Panc1 (cell line): ENCODE results near the gene PHIP. TPM values are rescaled to one million over a fixed set of nuclear protein-coding genes. Genes with fewer than 3 reads are reported as not detected.
"Not testable (repeated sequence)": the region's sequence is repeated elsewhere in the genome, so short reads cannot be mapped to it uniquely, and the experiment has no call there.

Experiments
- ATAC-seq: fragments of 200-7000 bp; cut with Tn5 transposase; 2 replicates; pipeline ENCODE4 v1.9.1; 2020; ENCODE audit warnings: mild to moderate bottlenecking, moderate library complexity
- BruUV-seq: library from RNA; stranded (reverse); fragments of 400-500 nt; replicated peaks from 2 replicates; lab custom pipeline; 2021; lab: Mats Ljungman, UMichigan
- CTCF ChIA-PET: fragments of 300-600 bp; sonication (Branson Sonifier 250); formaldehyde crosslinking; loops from one replicate; lab custom pipeline; 2022; ENCODE audit warnings: antibody characterized with exemption; lab: Charles Lee
- POLR2A ChIA-PET: fragments of 300-600 bp; sonication (Branson Sonifier 250); formaldehyde crosslinking; loops from one replicate; lab custom pipeline; 2022; ENCODE audit warnings: antibody characterized with exemption; lab: Charles Lee
- DNase-seq: peaks from one replicate; pipeline ENCODE4 v3.0.0-alpha.2; 2010; ENCODE audit warnings: low read depth, low spot score
- H3K27ac ChIP-seq: 2 replicates; pipeline ENCODE4 v1.5.1; 2011; ENCODE audit warnings: mild to moderate bottlenecking, low read length, inconsistent platforms
- H3K27me3 ChIP-seq: fragments of 200-500 bp; sonication (Bioruptor generic); 2 replicates; pipeline ENCODE4 v1.6.0; 2014; ENCODE audit warnings: low read length, inconsistent platforms; ENCODE audit not compliant: control insufficient read depth, insufficient read depth
- H3K36me3 ChIP-seq: fragments of 200-500 bp; sonication (Bioruptor generic); 2 replicates; pipeline ENCODE4 v1.5.1; 2014; ENCODE audit warnings: inconsistent platforms, mild to moderate bottlenecking, low read length, moderate library complexity; ENCODE audit not compliant: control insufficient read depth, insufficient read depth
- H3K4me1 ChIP-seq: 2 replicates; pipeline ENCODE4 v1.5.1; 2011; ENCODE audit warnings: inconsistent platforms, mild to moderate bottlenecking, low read length, moderate library complexity; ENCODE audit not compliant: control insufficient read depth, insufficient read depth
- H3K4me3 ChIP-seq, 2 experiments: 2 replicates each; pipeline ENCODE4 v1.5.1; 2011 to 2012; ENCODE audit warnings: low read depth in 2 of 2, low read length in 2 of 2, mild to moderate bottlenecking in 2 of 2, inconsistent platforms in 1 of 2, moderate library complexity in 1 of 2
- H3K9me3 ChIP-seq: fragments of 200-500 bp; sonication (Bioruptor generic); 2 replicates; pipeline ENCODE4 v1.5.1; 2014; ENCODE audit warnings: low read depth, mild to moderate bottlenecking, inconsistent platforms, low read length, moderate library complexity; ENCODE audit not compliant: control insufficient read depth, insufficient read depth
- CTCF ChIP-seq: fragments of 450-650 bp; IDR thresholded peaks from 2 replicates; pipeline ENCODE4 v1.5.1; 2017; ENCODE audit warnings: mild to moderate bottlenecking
- POLR2AphosphoS5 ChIP-seq: IDR thresholded peaks from 2 replicates; pipeline ENCODE4 v1.6.1; 2012; ENCODE audit warnings: mild to moderate bottlenecking, low read depth, low read length, moderate library complexity
- REST ChIP-seq, 2 experiments: IDR thresholded peaks; 2 replicates each; pipeline ENCODE4 v1.6.1; 2011 to 2012; ENCODE audit warnings: low read depth in 2 of 2, control low read depth in 1 of 2, low read length in 1 of 2, mild to moderate bottlenecking in 1 of 2, moderate library complexity in 1 of 2; ENCODE audit not compliant: insufficient read depth in 1 of 2
- SIN3A ChIP-seq: IDR thresholded peaks from 2 replicates; pipeline ENCODE4 v1.6.1; 2012; ENCODE audit warnings: low read depth, mild to moderate bottlenecking, low read length, moderate library complexity, borderline replicate concordance; ENCODE audit not compliant: insufficient read depth
- TCF7L2 ChIP-seq: IDR thresholded peaks from 2 replicates; pipeline ENCODE4 v1.6.1; 2011; ENCODE audit warnings: mild to moderate bottlenecking, low read depth, low read length, inconsistent platforms
- in situ Hi-C: cut with HindIII; loops from 2 replicates; pipeline ENCODE4 v1.10.0; 2016; ENCODE audit warnings: low sequenced_read_pairs, low pct_unique_long_range_greater_than_20kb
- intact Hi-C: fragments of 100-400 bp; cut with micrococcal nuclease; formaldehyde crosslinking; loops from one replicate; pipeline ENCODE4 v1.10.0; 2022; ENCODE audit not compliant: unreplicated experiment
- total RNA-seq: library from RNA; stranded (reverse); gene quantifications from one replicate; pipeline ENCODE4 v1.2.1, GENCODE V29; 2021; ENCODE audit not compliant: unreplicated experiment

PHIP gene
- total RNA-seq, 1 experiment from 2014 or later = 28.0 TPM

- Histone ChIP-seq H3K4me1 (no peaks in the 10 kb centered on the region), H3K27me3 (no peaks in the 10 kb centered on the region), H3K27ac (no peak overlapping the region), H3K9me3 (no peaks in the 10 kb centered on the region), H3K4me3 (no peak overlapping the region), H3K36me3 (peaks cover 14% of the 10 kb centered on the region)
- ATAC-seq (no peak), DNase-seq (no peak)
- intact Hi-C loops = no loop called here
- in situ Hi-C loops = no loop called here
- POLR2A ChIA-PET = no interaction called here
- BruUV-seq = no TSS peak
- TF ChIP-seq REST (IDR thresholded peaks at IDR 0.05; ENCODE audit: insufficient read depth in 1 of 2, low read depth in 2 of 2, low read length in 1 of 2) (no peak), POLR2AphosphoS5 (no peak), TCF7L2 (no peak), SIN3A (no peak), CTCF (no peak)
- CTCF ChIA-PET = no interaction called here
Measured at GRCh38 chr6:78935553-78935952, 142.5 kb downstream of the PHIP start.

- no TSS peak for BruUV-seq
- POLR2A ChIA-PET = no interaction called here
- Histone ChIP-seq H3K36me3 (no peaks in the 10 kb centered on the region), H3K4me3 (no peak overlapping the region), H3K27me3 (no peaks in the 10 kb centered on the region), H3K27ac (no peak overlapping the region), H3K9me3 (no peaks in the 10 kb centered on the region), H3K4me1 (no peaks in the 10 kb centered on the region)
- no peak for ATAC-seq
- DNase-seq = no peak
- in situ Hi-C loops = no loop called here
- intact Hi-C loops = no loop called here
- TF ChIP-seq SIN3A = no peak
- TF ChIP-seq TCF7L2 = no peak
- TF ChIP-seq REST (IDR thresholded peaks at IDR 0.05; ENCODE audit: insufficient read depth in 1 of 2, low read depth in 2 of 2, low read length in 1 of 2) = no peak
- no peak for TF ChIP-seq POLR2AphosphoS5
- TF ChIP-seq CTCF = no peak
- CTCF ChIA-PET = no interaction called here
Measured at GRCh38 chr6:78925317-78925716, 152.7 kb downstream of the PHIP start.

GRCh38 chr6:78921168-78921567, 156.9 kb downstream of the PHIP start:
- DNase-seq, H3K4me3 ChIP-seq, H3K27ac ChIP-seq, H3K9me3 ChIP-seq, H3K27me3 ChIP-seq, ATAC-seq, H3K36me3 ChIP-seq, intact Hi-C loops, in situ Hi-C loops, H3K4me1 ChIP-seq, BruUV-seq, POLR2A ChIA-PET, CTCF ChIA-PET: not testable (repeated sequence)
